Smooth muscle cell (in vitro differentiated cells): ENCODE measurements around the gene PEX11A. TPM values are rescaled to one million over a fixed set of nuclear protein-coding genes. Genes with fewer than 3 reads are reported as not detected.

ENCODE experiments used
- DNase-seq: peaks from one replicate; lab custom pipeline; 2025; ENCODE audit not compliant: unreplicated experiment; lab: John Stamatoyannopoulos, UW
- H2AFZ ChIP-seq: fragments of 200-600 bp; sonication (generic); 2 replicates; pipeline ENCODE4 v1.6.0; 2016; ENCODE audit warnings: antibody characterized with exemption, low read depth, mild to moderate bottlenecking
- H3F3A ChIP-seq: fragments of 200-600 bp; sonication (generic); 2 replicates; pipeline ENCODE4 v1.6.0; 2017; ENCODE audit warnings: antibody characterized with exemption, low read depth
- H3K27ac ChIP-seq: fragments of 200-600 bp; sonication (generic); 2 replicates; pipeline ENCODE4 v1.5.1; 2016; ENCODE audit warnings: low read depth, mild to moderate bottlenecking
- H3K27me3 ChIP-seq: fragments of 200-600 bp; sonication (generic); 2 replicates; pipeline ENCODE4 v1.6.1; 2016; ENCODE audit warnings: low read depth, mild to moderate bottlenecking
- H3K36me3 ChIP-seq: fragments of 200-600 bp; sonication (generic); 2 replicates; pipeline ENCODE4 v1.5.1; 2016; ENCODE audit warnings: low read depth
- H3K4me1 ChIP-seq: fragments of 200-600 bp; sonication (generic); 2 replicates; pipeline ENCODE4 v1.5.1; 2016; ENCODE audit warnings: low read depth
- H3K4me2 ChIP-seq: fragments of 200-600 bp; sonication (generic); 2 replicates; pipeline ENCODE4 v1.6.0; 2016; ENCODE audit warnings: mild to moderate bottlenecking
- H3K4me3 ChIP-seq: fragments of 200-600 bp; sonication (generic); 2 replicates; pipeline ENCODE4 v1.5.1; 2016; ENCODE audit warnings: mild to moderate bottlenecking
- H3K79me2 ChIP-seq: fragments of 200-600 bp; sonication (generic); 2 replicates; pipeline ENCODE4 v1.6.0; 2016; ENCODE audit warnings: low read depth, mild to moderate bottlenecking
- H3K9ac ChIP-seq: fragments of 200-600 bp; sonication (generic); 2 replicates; pipeline ENCODE4 v1.6.0; 2016; ENCODE audit warnings: low read depth
- H3K9me3 ChIP-seq: fragments of 200-600 bp; sonication (generic); replicated peaks from 2 replicates; pipeline ENCODE4 v1.5.1; 2016; ENCODE audit warnings: low read depth
- H4K20me1 ChIP-seq: fragments of 200-600 bp; sonication (generic); 2 replicates; pipeline ENCODE4 v1.6.0; 2016; ENCODE audit warnings: low read depth
- CTCF ChIP-seq: fragments of 200-600 bp; sonication (generic); IDR thresholded peaks from 2 replicates; pipeline ENCODE4 v1.5.1; 2017; ENCODE audit warnings: borderline replicate concordance, mild to moderate bottlenecking, antibody characterized with exemption; ENCODE audit not compliant: insufficient read depth, poor library complexity, severe bottlenecking
- WGBS: methylation state at CpG from one replicate; pipeline ENCODE4 v1.1.7; 2016; ENCODE audit warnings: low lambda C conversion rate; 5-methylcytosine and 5-hydroxymethylcytosine counted together
- polyA plus RNA-seq: library from polyadenylated mRNA; unstranded; fragments of >200 nt; fragmentation: Nextera tagmentation; extraction: Ambion mirVana; gene quantifications from 2 replicates; pipeline ENCODE4 v1.2.1, GENCODE V29; 2016
- total RNA-seq: library from RNA; depleted of rRNA; stranded (reverse); fragments of >200 nt; gene quantifications from 2 replicates; pipeline ENCODE4 v1.2.3, GENCODE V29; 2014

Gene PEX11A
- total and polyA plus RNA-seq, 2 experiments from 2014 or later = 3.8 to 4.7 TPM

- H3K9ac ChIP-seq = no peak overlapping the region
- no peaks in the 10 kb centered on the region for H3K4me1 ChIP-seq
- TF ChIP-seq CTCF = no peak
- no peak overlapping the region for H2AFZ ChIP-seq
- no peak overlapping the region for H3K4me3 ChIP-seq
- no peak overlapping the region for H3K27ac ChIP-seq
- H3K4me2 ChIP-seq = no peak overlapping the region
- no peaks in the 10 kb centered on the region for H3K27me3 ChIP-seq
- WGBS = 88% methylated on average over 12 of the region's 12 CpGs
- no peaks in the 10 kb centered on the region for H3F3A ChIP-seq
- DNase-seq = no peak
- H3K9me3 ChIP-seq = no peaks in the 10 kb centered on the region
- H3K79me2 ChIP-seq = no peaks in the 10 kb centered on the region
- no peaks in the 10 kb centered on the region for H4K20me1 ChIP-seq
- no peaks in the 10 kb centered on the region for H3K36me3 ChIP-seq
Observed at GRCh38 chr15:89670971-89671560, 19.5 kb downstream of the PEX11A start.

GRCh38 chr15:89669941-89670340, 20.6 kb downstream of the PEX11A start:
- H3K79me2 ChIP-seq = no peaks in the 10 kb centered on the region
- H3K27me3 ChIP-seq = no peaks in the 10 kb centered on the region
- 92% methylated on average over 15 of the region's 15 CpGs for whole genome bisulfite sequencing
- no peaks in the 10 kb centered on the region for H3K36me3 ChIP-seq
- no peaks in the 10 kb centered on the region for H3K9me3 ChIP-seq
- no peak overlapping the region for H2AFZ ChIP-seq
- no peak for TF ChIP-seq CTCF
- H3K4me3 ChIP-seq = no peak overlapping the region
- no peaks in the 10 kb centered on the region for H3K4me1 ChIP-seq
- H3K9ac ChIP-seq = no peak overlapping the region
- no peaks in the 10 kb centered on the region for H4K20me1 ChIP-seq
- H3K27ac ChIP-seq = no peak overlapping the region
- DNase-seq = no peak
- H3K4me2 ChIP-seq = no peak overlapping the region
- H3F3A ChIP-seq = no peaks in the 10 kb centered on the region

- H3K9me3 ChIP-seq = no peaks in the 10 kb centered on the region
- H3K27me3 ChIP-seq = no peaks in the 10 kb centered on the region
- no peak for DNase-seq
- H3K27ac ChIP-seq = no peak overlapping the region
- no peaks in the 10 kb centered on the region for H3K79me2 ChIP-seq
- no peak overlapping the region for H3K4me2 ChIP-seq
- WGBS = 81% methylated on average over 8 of the region's 9 CpGs
- H3K9ac ChIP-seq = no peak overlapping the region
- H3K36me3 ChIP-seq = no peaks in the 10 kb centered on the region
- no peak overlapping the region for H2AFZ ChIP-seq
- no peak overlapping the region for H3K4me3 ChIP-seq
- peaks cover 5% of the 10 kb centered on the region for H3F3A ChIP-seq
- TF ChIP-seq CTCF = no peak
- H4K20me1 ChIP-seq = no peaks in the 10 kb centered on the region
- H3K4me1 ChIP-seq = no peaks in the 10 kb centered on the region
Observed at GRCh38 chr15:89669309-89669865, 21.2 kb downstream of the PEX11A start.

GRCh38 chr15:89668171-89668570, 22.4 kb downstream of the PEX11A start:
- no peaks in the 10 kb centered on the region for H4K20me1 ChIP-seq
- H3K36me3 ChIP-seq = no peaks in the 10 kb centered on the region
- H3F3A ChIP-seq = peaks cover 7% of the 10 kb centered on the region
- no peak for DNase-seq
- no peak overlapping the region for H3K4me2 ChIP-seq
- no peak overlapping the region for H3K4me3 ChIP-seq
- WGBS = 92% methylated on average over 3 of the region's 3 CpGs
- no peak for TF ChIP-seq CTCF
- H2AFZ ChIP-seq = no peak overlapping the region
- H3K79me2 ChIP-seq = no peaks in the 10 kb centered on the region
- no peaks in the 10 kb centered on the region for H3K9me3 ChIP-seq
- H3K27ac ChIP-seq = no peak overlapping the region
- H3K27me3 ChIP-seq = no peaks in the 10 kb centered on the region
- H3K4me1 ChIP-seq = no peaks in the 10 kb centered on the region
- H3K9ac ChIP-seq = no peak overlapping the region
